K562 (cell line): ENCODE measurements around the gene AIF1. TPM values are rescaled to one million over a fixed set of nuclear protein-coding genes. Genes with fewer than 3 reads are reported as not detected.
A peak's percentile ranks its signal among the peaks of the same experiment; 100 is the strongest.

ENCODE experiments used
- ARID1B ChIP-seq: fragments of 450-650 bp; IDR thresholded peaks from 2 replicates; pipeline ENCODE4 v1.6.1; 2016; ENCODE audit warnings: antibody characterized with exemption, mild to moderate bottlenecking, inconsistent platforms
- ARID3A ChIP-seq: IDR thresholded peaks from 2 replicates; pipeline ENCODE4 v1.6.1; 2012; ENCODE audit warnings: low read depth, low read length, improper control_type of control experiment, borderline replicate concordance
- ARID4B ChIP-seq: sonication (generic); formaldehyde crosslinking; IDR thresholded peaks from 2 replicates; pipeline ENCODE4 v1.8.0; 2022; ENCODE audit warnings: mild to moderate bottlenecking, missing genetic modification reagents
- CBFA2T3 ChIP-seq: fragments of 450-650 bp; IDR thresholded peaks from 2 replicates; pipeline ENCODE4 v1.6.1; 2017
- CREM ChIP-seq: IDR thresholded peaks from 2 replicates; pipeline ENCODE4 v1.6.1; 2014; ENCODE audit warnings: antibody characterized with exemption, low read depth
- E2F3 ChIP-seq: fragments of 250-450 bp; sonication (Bioruptor Pico); IDR thresholded peaks from 2 replicates; pipeline ENCODE4 v1.4.0; 2020; ENCODE audit warnings: mild to moderate bottlenecking
- ERF ChIP-seq: fragments of 450-650 bp; formaldehyde crosslinking; IDR thresholded peaks from 2 replicates; pipeline ENCODE4 v1.4.0; 2020; ENCODE audit warnings: mild to moderate bottlenecking, mixed read lengths
- ETV5 ChIP-seq: sonication (generic); formaldehyde crosslinking; IDR thresholded peaks from 2 replicates; pipeline ENCODE4 v1.4.0; 2020; ENCODE audit warnings: low read depth, mild to moderate bottlenecking, missing genetic modification reagents
- GTF2B ChIP-seq: IDR thresholded peaks from 2 replicates; pipeline ENCODE4 v1.6.1; 2011; ENCODE audit not compliant: insufficient read length; ENCODE audit errors: extremely low read depth
- NFYB ChIP-seq: IDR thresholded peaks from 2 replicates; pipeline ENCODE4 v1.6.1; 2011; ENCODE audit warnings: mild to moderate bottlenecking, moderate library complexity; ENCODE audit not compliant: insufficient read length; ENCODE audit errors: extremely low read depth
- NR3C1 ChIP-seq: sonication (generic); formaldehyde crosslinking; IDR thresholded peaks from 2 replicates; pipeline ENCODE4 v1.8.1; 2022; ENCODE audit warnings: missing genetic modification reagents
- SRF ChIP-seq, 2 experiments: fragments of 250-450, 450-650 bp in 1 of 2; sonication (Bioruptor Pico) in 1 of 2; sonication (generic) in 1 of 2; formaldehyde crosslinking; IDR thresholded peaks; 2 replicates each; pipeline versions ENCODE4 v1.5.0 to v1.5.1; 2020 to 2022; ENCODE audit warnings: mild to moderate bottlenecking in 1 of 2, missing genetic modification reagents in 1 of 2
- YBX1 ChIP-seq: fragments of 450-650 bp; IDR thresholded peaks from 2 replicates; pipeline ENCODE4 v1.7.1; 2016; ENCODE audit warnings: mild to moderate bottlenecking
- ZBTB2 ChIP-seq: fragments of 450-650 bp; IDR thresholded peaks from 2 replicates; pipeline ENCODE4 v1.6.1; 2016; ENCODE audit warnings: antibody characterized with exemption
- ZNF197 ChIP-seq: fragments of 200-800 bp; sonication (Bioruptor generic); IDR thresholded peaks from 2 replicates; pipeline ENCODE4 v1.6.1; 2016; ENCODE audit warnings: low read depth, missing genetic modification characterization, missing compliant biosample characterization
- ZNF274 ChIP-seq: IDR thresholded peaks from 2 replicates; pipeline ENCODE4 v1.6.1; 2011; ENCODE audit warnings: low read depth, mild to moderate bottlenecking, low read length, moderate library complexity, borderline replicate concordance
- ZNF512 ChIP-seq: IDR thresholded peaks from 2 replicates; pipeline ENCODE4 v1.6.1; 2016; ENCODE audit warnings: missing genetic modification characterization, missing compliant biosample characterization
- ZNF780A ChIP-seq: fragments of 250-450 bp; sonication (Bioruptor Pico); IDR thresholded peaks from 2 replicates; pipeline ENCODE4 v1.5.0; 2021; ENCODE audit warnings: mild to moderate bottlenecking
- polyA plus RNA-seq, 8 experiments: library from polyadenylated mRNA; depleted of rRNA in 4 of 8; stranded (reverse) in 5 of 8; unstranded in 3 of 8; fragments of >200 nt; fragmentation: Nextera tagmentation in 2 of 8; fragmentation: Illumina TruSeq in 1 of 8; extraction: Ambion mirVana in 2 of 8; extraction: Trizol in 1 of 8; gene quantifications; 2 replicates each; pipeline versions ENCODE4 v1.2.1 to v1.2.3, GENCODE V29; 2011 to 2014; ENCODE audit warnings: inconsistent platforms in 1 of 8, missing spikeins in 1 of 8
- total RNA-seq, 7 experiments: library from RNA; depleted of rRNA in 6 of 7; stranded (reverse); fragments of >200 nt in 6 of 7; fragmentation: Illumina TruSeq in 2 of 7; extraction: Trizol in 2 of 7; gene quantifications; 2 replicates each; pipeline versions ENCODE4 v1.2.1 to v1.2.3, GENCODE V29; 2011 to 2021; ENCODE audit warnings: low replicate concordance in 1 of 7

Gene AIF1
- total and polyA plus RNA-seq, 9 of the 15 experiments (the other 6 are each of a cell fraction or from before 2014, with no cell fraction given), result 9.4 to 33.4 (median 19.4) TPM

- TF ChIP-seq ARID4B (peak; percentile 65), ARID1B (peak; percentile 40), ARID3A (no peak), CBFA2T3 (no peak), NFYB (peak; percentile 90), ZNF780A (CRISPR knock-in tag) (no peak), SRF (CRISPR knock-in tag; IDR thresholded peaks at IDR 0.05) (0 out of 4 replicates have a peak, but pooled peaks have one; percentile 35 to 58), E2F3 (CRISPR knock-in tag) (peak; percentile 83), CREM (peak; percentile 98), GTF2B (peak; percentile 83), NR3C1 (CRISPR knock-in tag) (no peak), ZBTB2 (peak; percentile 89), ERF (CRISPR knock-in tag) (peak; percentile 96), ETV5 (peak; percentile 51; the same call in 1 of the 2 replicates), ZNF512 (tag) (no peak), ZNF197 (CRISPR knock-in tag) (no peak), ZNF274 (no peak), YBX1 (no peak)
Measured at GRCh38 chr6:31619805-31620585, 5.0 kb downstream of the AIF1 start (continued).
